HG02885 (cell line): ENCODE results near the gene PLXND1.

Source experiments
- ATAC-seq: cut with Tn5 transposase; IDR thresholded peaks from one replicate; pipeline ENCODE4 v1.9.1; 2021; ENCODE audit warnings: mild to moderate bottlenecking; ENCODE audit not compliant: unreplicated experiment, poor library complexity

The PLXND1 gene

DNA sequence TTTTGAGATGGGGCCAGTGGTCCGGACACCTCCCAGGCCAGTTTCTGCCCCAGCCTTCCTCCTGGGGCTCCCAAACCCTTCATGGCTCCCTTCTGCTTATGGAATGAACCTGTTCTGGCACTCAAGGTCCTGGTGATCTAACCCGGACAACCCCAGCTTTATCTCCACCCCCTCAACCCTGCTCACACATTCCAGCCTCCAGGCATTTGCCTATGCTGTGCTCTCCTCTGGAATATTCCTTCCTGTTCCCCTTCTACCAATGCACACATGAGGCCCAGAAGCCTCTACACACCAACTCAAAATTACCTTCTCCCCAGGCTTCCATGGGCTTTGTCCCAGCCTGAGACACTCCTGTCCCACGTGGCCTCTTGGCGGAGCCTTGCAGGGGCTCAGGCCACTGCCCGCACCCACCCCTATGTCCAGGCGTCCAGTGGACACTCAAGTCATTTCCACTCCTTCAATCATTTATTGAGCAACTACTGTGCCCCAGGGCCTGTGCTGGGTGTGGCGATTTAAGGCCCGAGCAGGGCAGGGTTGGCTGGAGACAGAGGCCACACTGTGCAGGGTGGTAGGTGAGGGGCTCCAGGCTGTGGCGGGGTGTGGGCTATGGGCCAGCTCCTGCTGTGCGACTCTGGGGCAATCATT, 18.8 kb downstream of the PLXND1 start:
- ATAC-seq = no peak

DNA sequence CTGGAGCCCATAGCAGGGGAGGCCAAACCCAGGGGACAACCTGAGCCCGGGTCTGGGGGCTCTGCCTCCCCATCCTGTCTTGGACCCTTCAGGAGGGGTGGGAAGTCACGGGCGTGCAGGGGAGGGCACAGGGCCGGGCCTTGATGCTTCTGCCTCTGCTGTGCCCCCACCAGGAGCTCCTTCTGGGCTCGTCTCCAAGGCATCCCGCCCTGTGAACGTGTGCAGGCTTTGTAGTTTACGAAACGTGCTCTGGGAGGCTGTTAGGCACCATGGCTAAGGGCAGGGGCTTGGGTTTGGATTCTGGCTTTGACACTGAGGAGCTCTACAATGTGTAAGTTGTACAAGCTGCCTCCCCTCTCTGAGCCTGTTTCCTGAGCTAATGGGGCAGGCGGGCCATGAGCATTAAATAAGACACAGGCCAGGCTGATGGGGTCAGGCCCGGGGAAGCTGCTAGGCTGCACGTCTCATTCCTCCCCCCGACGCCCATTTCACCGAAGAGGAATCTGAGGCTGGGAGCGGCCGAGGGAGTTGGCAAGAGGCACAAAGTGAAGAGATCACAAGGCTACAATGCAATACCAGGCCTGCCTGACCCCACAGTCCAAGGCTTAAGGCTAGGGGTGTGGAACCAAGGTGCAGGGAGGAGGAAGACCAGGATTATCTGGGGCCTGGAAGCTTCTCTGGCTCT, 19.6 kb downstream of the PLXND1 start:
- ATAC-seq = no peak

DNA sequence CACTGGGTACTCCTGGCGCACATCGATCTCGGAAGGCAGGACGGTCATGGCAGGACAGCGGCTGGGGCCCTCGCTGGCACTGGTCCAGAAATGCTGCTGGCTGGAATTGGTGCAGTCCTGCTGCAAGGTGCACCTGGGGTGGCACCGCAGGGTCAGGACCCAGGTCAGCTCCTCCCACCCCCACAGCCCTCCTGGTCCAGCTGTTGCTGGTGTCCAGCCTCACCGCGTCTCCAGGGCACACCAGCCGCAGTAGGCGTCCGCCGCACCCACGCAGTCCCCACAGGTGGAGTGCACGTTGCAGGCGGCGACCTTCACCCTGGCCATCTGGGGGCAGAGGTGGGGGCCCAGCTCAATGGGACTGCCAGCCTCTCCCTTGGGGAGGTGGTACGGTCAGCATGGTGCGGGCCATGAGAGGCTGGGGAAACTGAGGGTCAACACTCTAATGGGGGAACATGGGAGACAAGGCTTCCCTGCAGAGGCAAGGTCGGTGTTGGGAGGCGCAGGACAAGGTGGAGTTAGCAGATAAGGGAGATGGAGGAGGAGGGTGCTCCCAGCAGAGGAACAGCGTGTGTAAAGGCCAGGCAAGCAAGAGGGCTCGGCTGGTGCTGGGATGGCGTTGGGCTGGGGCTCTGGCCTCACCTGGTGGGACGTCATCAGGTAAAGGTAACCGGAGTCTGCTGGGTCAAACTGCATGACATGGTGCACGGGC, 20.4 kb downstream of the PLXND1 start:
- no peak for ATAC-seq

DNA sequence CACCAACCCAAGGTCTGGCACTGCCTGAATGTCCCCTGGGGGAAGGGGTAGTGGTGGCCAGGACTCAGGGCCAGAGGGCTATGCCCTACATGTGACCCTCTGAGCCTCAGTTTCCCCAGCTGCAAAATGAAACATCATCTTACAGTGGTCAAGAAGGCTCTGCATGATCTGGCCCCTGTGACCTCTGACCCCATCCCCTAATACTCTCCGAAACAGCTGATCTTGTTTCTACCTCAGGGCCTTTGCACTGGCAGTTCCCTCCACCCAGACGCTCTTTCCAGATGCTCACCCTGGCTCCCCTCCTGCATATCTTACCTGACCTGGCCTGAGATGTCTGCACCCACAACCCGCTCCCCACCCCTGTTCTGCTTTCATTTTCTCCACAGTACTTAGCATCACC, 21.8 kb downstream of the PLXND1 start:
- no peak for ATAC-seq

DNA sequence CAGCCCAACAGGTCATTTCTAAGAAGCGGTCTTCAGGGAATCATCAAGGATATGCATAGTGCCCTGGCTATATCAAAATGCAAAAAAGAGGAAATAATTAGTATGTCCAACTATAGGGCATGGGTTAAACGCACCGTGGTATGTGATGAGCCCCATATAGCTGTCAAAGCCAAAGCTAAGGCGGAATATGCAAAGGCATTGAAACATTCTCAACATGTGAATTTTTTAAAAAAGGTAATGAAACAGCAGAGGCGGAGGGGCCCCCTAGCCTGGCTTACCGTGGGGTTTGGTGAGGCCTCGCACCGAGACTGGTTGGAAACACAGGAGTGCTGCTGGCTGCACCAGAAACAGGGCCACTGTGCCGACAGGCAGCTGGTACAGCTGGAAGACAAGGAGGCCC, 23.2 kb downstream of the PLXND1 start:
- peak; percentile 71 for ATAC-seq

DNA sequence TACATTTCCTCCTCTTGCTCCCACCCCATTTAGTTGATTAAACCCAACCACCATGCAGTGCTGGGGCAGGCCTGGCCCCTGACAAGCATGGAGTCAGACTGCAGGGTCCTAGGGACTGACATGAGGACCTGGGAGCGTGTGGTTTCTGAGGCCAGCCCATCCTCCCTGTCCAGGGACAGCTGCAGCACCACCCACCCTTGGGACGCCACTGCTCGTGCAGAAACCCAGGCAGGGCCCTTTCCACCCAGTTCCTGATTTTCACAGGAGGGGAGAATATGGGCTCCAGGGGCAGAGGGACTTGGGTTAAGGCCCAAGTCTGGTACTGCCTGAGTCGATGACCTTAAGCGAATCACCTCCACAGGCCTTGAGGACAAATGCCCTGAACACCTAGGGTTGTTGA, 23.7 kb downstream of the PLXND1 start:
- peak; percentile 4 for ATAC-seq

GRCh38 chr3:129581623-129582022, 24.9 kb downstream of the PLXND1 start:
- ATAC-seq = no peak

DNA sequence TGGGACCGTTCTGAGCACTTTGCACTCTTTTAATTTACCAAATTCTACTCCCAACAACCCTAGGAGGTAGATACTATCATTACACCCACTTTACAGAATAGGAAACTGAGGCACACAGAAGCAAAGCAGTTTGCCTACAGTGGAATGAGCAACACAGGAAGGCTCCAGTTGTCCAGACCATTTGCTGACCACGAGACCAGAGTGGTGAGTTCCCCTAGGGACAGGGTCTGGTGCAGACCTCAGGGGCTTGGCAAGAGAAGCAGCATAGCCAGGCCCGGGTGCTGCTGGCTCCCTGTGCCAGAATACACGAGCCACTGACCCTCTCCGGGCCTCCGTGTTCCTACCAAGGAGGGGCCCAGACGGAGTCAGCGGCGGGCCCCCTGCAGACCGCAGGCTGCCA, 26.5 kb downstream of the PLXND1 start:
- no peak for ATAC-seq

DNA sequence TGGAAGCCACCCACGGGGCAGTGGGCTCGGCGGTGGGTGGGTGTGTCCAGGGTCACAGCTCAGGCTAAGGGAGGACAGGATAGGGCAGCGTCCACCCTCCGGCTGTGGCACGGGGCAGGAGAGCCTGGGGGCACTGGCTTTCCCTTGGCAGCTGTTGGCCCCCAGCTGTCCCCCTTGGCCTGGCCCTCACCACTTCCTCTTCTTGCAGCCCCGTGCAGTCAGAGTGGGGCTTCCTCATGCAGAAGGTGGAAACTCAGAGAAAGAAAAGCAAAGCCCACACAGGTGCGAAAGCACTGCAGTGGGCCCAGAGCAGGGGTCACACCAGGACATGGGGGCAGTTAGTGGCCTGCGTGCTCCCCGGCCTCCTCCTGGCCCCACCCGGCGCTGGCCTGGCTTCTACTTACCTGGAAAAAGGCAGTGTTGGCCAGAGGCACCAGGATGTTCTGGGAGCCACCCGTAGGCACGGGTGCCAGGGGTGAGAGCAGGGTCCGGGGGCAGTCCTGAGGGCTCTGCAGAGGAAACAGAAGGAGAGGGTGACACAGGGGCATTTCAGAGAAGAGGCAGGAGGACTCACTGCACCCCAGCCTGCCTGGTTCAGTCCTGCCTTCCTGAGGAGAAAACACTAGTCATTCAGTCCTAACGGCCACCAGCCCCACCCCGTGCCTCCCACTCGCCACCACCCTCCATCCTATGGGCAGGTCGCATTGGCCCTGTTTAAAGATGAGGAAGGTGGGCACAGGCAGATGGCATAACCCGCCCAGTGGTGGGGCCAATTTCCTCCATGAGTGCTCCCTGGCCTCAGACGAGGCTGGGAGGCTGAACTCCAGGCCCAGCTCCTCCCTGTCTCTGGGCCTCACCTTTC, 28.3 kb downstream of the PLXND1 start:
- peak; percentile 75 for ATAC-seq

DNA sequence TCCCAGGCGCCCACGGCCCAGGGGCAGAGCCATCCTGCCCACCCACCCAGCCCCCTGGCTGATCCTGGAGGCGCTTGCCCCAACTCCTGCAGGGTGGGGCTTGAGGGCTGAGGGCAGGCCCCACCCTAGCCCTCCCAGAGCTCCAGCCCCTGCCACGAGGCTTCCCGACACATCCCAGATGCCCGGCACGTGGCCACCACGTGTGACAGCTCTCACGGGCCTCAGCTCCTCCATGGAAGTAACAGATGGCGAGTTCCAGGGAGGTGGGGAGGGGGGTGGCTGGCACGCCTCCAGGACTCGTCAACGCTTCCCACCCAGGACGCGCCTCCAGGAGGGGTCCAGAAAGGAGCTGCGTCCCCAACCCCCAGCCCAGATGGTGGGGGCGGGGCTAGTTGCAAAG, 29.1 kb downstream of the PLXND1 start:
- no peak for ATAC-seq

DNA sequence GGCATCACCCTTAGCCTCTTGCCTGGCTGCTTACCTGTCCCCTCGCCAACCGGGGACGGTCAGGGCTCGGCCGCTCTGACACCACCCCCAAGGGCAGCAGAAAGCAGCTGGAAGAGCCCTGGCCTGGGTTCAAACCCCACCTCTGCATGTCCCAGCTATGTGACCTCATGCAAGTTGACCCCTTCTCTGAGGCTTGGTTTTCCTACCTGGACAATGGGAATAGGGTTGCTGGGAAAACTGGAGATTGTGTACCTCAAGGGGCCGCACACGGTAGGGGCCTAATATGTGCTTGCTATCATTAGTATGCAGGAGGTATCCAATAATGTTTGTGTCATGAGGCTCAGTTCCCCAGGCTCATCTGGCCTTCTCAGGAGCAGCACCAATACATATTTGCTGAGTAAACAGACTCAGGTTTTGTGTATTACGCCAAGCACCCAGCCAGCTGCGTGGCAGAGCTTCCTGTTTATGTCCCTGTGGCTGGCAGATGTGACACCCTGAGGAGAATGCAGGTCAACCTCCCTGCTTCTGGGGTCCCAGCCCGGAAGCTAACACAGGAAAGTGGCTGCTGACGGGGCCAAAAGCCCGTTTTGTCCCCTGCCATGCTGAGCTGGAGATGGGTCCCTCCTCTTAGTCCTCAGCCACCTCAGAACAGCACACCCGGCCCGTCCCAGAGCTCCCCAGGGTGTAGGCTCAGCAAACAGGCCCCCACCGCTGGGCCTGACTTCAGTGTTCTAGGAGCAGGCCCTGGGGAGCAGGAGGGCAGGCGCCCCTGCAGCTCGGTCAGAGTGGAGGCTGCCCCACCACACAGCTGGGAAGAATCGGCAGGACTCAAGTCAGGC, 29.7 kb downstream of the PLXND1 start:
- no peak for ATAC-seq

GRCh38 chr3:129575997-129576384, 30.5 kb downstream of the PLXND1 start:
- no peak for ATAC-seq

GRCh38 chr3:129575233-129575996, 31.1 kb downstream of the PLXND1 start:
- no peak for ATAC-seq

GRCh38 chr3:129574206-129574605, 32.3 kb downstream of the PLXND1 start:
- ATAC-seq = no peak

- no peak for ATAC-seq
Measured at GRCh38 chr3:129573493-129573892, 33.0 kb downstream of the PLXND1 start.

DNA sequence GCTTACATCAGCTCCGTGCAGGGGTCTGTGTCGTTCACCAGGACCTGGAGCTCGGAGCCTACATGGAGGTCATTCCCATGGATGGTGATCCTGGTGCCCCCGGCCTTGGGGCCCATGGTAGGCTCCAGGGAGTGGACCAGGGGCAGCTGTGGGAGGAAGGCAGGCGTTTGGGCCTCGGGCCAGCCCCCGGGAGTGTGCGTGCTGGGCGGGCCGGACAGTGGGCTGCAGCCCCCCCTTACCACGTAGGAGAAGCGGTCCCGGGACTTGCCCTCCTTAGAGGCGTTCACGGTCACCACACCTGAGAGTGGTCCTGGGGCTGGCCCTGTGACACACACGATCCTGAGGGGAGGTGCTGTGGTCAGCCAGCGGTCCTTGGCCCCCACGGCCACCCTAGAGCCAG, 33.9 kb downstream of the PLXND1 start:
- ATAC-seq = no peak

- ATAC-seq = no peak
Measured at GRCh38 chr3:129571605-129572547, 34.6 kb downstream of the PLXND1 start.

GRCh38 chr3:129569856-129570255, 36.6 kb downstream of the PLXND1 start:
- ATAC-seq = no peak
